Testis (tissue), 3 donors: ENCODE data around the gene STK16. TPM values are rescaled to one million over a fixed set of nuclear protein-coding genes. Genes with fewer than 3 reads are reported as not detected.

Experiments used
- DNase-seq: peaks from one replicate; pipeline ENCODE4 v3.0.0-alpha.2; 2019
- H3K27ac ChIP-seq, 2 donors: fragments of 200-600 bp; sonication (generic); one replicate each; pipeline ENCODE4 v1.5.1; 2019
- H3K27me3 ChIP-seq: fragments of 200-600 bp; sonication (generic); one replicate; pipeline ENCODE4 v1.5.1; 2019
- H3K36me3 ChIP-seq: fragments of 200-600 bp; sonication (generic); one replicate; pipeline ENCODE4 v1.5.1; 2017; ENCODE audit warnings: low read depth; ENCODE audit errors: missing control alignments
- H3K4me1 ChIP-seq: fragments of 200-600 bp; sonication (generic); one replicate; pipeline ENCODE4 v1.5.1; 2019
- H3K4me3 ChIP-seq, 2 donors: fragments of 200-600 bp; sonication (generic); one replicate each; pipeline ENCODE4 v1.5.1; 2017 to 2019
- H3K9me3 ChIP-seq: fragments of 200-600 bp; sonication (generic); one replicate; pipeline ENCODE4 v1.5.1; 2017
- CTCF ChIP-seq, 3 experiments: fragments of 450-650 bp in 2 of 3; fragments of 200-600 bp in 1 of 3; sonication (generic) in 1 of 3; IDR thresholded peaks; one replicate each; pipeline ENCODE4 v1.5.1; 2016 to 2019; ENCODE audit warnings: antibody characterized with exemption in 3 of 3, mild to moderate bottlenecking in 2 of 3, moderate library complexity in 1 of 3
- POLR2A ChIP-seq: fragments of 450-650 bp; IDR thresholded peaks from one replicate; pipeline ENCODE4 v1.6.1; 2017; ENCODE audit warnings: antibody characterized with exemption, mild to moderate bottlenecking, moderate library complexity
- WGBS, 2 donors: methylation state at CpG; one replicate each; pipeline ENCODE4 v1.1.5; 2018; 5-methylcytosine and 5-hydroxymethylcytosine counted together
- intact Hi-C: fragments of 100-400 bp; cut with DNase I; formaldehyde crosslinking; loops from one replicate; pipeline ENCODE4 v1.15.1; 2023; ENCODE audit warnings: low total_unique reads
- polyA plus RNA-seq: library from polyadenylated mRNA; stranded (reverse); fragments of 350-450 nt; fragmentation: Illumina TruSeq; extraction: RNeasy Lipid Tissue Mini Kit (QIAGEN cat#74804); gene quantifications from one replicate; pipeline ENCODE4 v1.2.3, GENCODE V29; 2014; ENCODE audit warnings: low read depth, low replicate concordance; ENCODE audit not compliant: insufficient read depth
- total RNA-seq, 2 donors: library from RNA; depleted of rRNA; stranded (reverse); fragments of >200 nt; gene quantifications; one replicate each; pipeline ENCODE4 v1.2.3, GENCODE V29; 2016

Gene STK16
- total and polyA plus RNA-seq, 3 donors from 2014 or later = 29.1 to 63.0 (median 32.6) TPM

GRCh38 chr2:219225350-219225749 lies 19.9 kb upstream of the STK16 start:
- H3K4me3 ChIP-seq = no peak overlapping the region
- 83 to 90% methylated on average over 3 of the region's 3 CpGs for WGBS, 2 donors
- H3K9me3 ChIP-seq = no peaks in the 10 kb centered on the region
- TF ChIP-seq POLR2A = no peak
- TF ChIP-seq CTCF (IDR thresholded peaks at IDR 0.05) = no peak
- peaks cover 12% of the 10 kb centered on the region for H3K4me1 ChIP-seq
- no peak for DNase-seq
- no peaks in the 10 kb centered on the region for H3K27me3 ChIP-seq
- no peak overlapping the region for H3K27ac ChIP-seq
- H3K36me3 ChIP-seq = no peaks in the 10 kb centered on the region
- intact Hi-C loops = no loop called here

- DNase-seq = no peak
- no peaks in the 10 kb centered on the region for H3K36me3 ChIP-seq
- intact Hi-C loops = no loop called here
Measured at GRCh38 chr2:219228041-219228910, 17.0 kb upstream of the STK16 start.

GRCh38 chr2:219228911-219229304 lies 16.4 kb upstream of the STK16 start:
- no peak for TF ChIP-seq CTCF (IDR thresholded peaks at IDR 0.05)
- TF ChIP-seq POLR2A = no peak
- H3K36me3 ChIP-seq = no peaks in the 10 kb centered on the region
- WGBS, 2 donors = 0 to 2% methylated on average over 1 to 15 of the region's 19 CpGs
- no peak for DNase-seq
- peaks cover 16% of the 10 kb centered on the region for H3K4me1 ChIP-seq
- H3K9me3 ChIP-seq = no peaks in the 10 kb centered on the region
- H3K27ac ChIP-seq = peak overlapping the region; percentile 95 to 97
- intact Hi-C loops = no loop called here
- no peaks in the 10 kb centered on the region for H3K27me3 ChIP-seq
- peak overlapping the region; percentile 85 to 87 for H3K4me3 ChIP-seq

More at GRCh38 chr2:219228041-219228910, 17.0 kb upstream of the STK16 start:
- H3K27ac ChIP-seq = peak overlapping the region; percentile 95 to 97
- peak overlapping the region; percentile 85 to 87 for H3K4me3 ChIP-seq
- H3K4me1 ChIP-seq = peaks cover 16% of the 10 kb centered on the region
- no peaks in the 10 kb centered on the region for H3K9me3 ChIP-seq
- WGBS, 2 donors = 36 to 37% methylated on average over 6 to 7 of the region's 7 CpGs
- no peaks in the 10 kb centered on the region for H3K27me3 ChIP-seq
- TF ChIP-seq CTCF (IDR thresholded peaks at IDR 0.05) (no peak), POLR2A (no peak)

DNA sequence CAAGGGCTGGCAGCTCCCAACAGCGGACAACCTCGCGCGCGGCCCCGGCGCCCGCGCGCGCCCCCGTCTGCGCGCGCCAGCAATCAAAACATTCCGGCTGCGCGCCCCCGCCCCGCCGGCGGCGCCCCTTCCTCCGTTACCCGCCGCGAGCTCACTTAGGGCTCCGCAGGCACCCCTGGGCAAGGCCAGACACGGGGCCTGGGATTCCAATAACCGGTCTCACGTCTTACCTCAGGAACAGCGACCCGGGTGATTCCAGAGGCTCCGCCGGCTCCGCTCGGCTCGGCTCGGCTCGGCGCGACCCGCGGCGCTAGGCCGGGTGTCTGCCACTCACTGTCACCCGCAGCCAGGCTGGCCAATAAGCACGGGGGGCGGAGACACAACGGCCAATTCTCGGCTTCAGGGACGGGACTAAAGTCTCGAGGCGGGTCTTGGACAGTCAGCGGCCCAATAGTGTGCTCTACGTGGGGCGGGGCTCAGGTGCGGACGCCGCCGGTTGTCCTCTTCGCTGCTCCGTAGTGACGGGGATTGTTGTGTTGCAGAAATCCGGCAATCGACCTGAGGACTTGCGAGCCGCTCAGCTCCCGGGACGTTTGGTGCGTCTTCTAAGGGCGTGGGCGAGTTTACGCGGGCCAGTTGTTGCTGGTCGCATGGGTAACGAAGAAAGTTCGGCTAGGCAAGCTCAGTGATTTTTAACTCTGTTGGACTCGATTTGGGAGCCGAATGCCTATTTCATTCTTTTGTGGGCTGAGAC lies 15.8 kb upstream of the STK16 start, which contains the start of the genes ANKZF1 and ATG9A:
TSS of gene ANKZF1 (plus strand) at position 502 of the 754 bp plus-strand sequence. CDS start 452 bp downstream, outside the sequence.
TSS of gene ATG9A (minus strand) at position 332 of the 754 bp plus-strand sequence. CDS start 1,612 bp downstream, outside the sequence.
- Histone ChIP-seq H3K4me1 (peaks cover 16% of the 10 kb centered on the region), H3K36me3 (no peaks in the 10 kb centered on the region)
- intact Hi-C loops = no loop called here

More for the DNA sequence above, 15.8 kb upstream of the STK16 start, which contains the start of the genes ANKZF1 and ATG9A:
- TF ChIP-seq CTCF (IDR thresholded peaks at IDR 0.05) (no peak), POLR2A (no peak)
- H3K27ac ChIP-seq = peak within 1 kb of the TSS; percentile 95 to 97
- no peaks in the 10 kb centered on the region for H3K27me3 ChIP-seq
- H3K9me3 ChIP-seq = no peaks in the 10 kb centered on the region
- 0% methylated on average over 11 to 75 of the region's 80 CpGs for WGBS, 2 donors
- peak; percentile 100 for DNase-seq
- H3K4me3 ChIP-seq = peak within 1 kb of the TSS; percentile 85 to 87
